Psoas muscle (tissue), 8 donors: ENCODE data around the gene ITK. TPM values are rescaled to one million over a fixed set of nuclear protein-coding genes. Genes with fewer than 3 reads are reported as not detected.

Experiments used
- ATAC-seq, 4 donors: fragments of 200-7000 bp; cut with Tn5 transposase; one replicate each; pipeline ENCODE4 v1.9.1; 2020; ENCODE audit warnings: moderate library complexity in 3 of 4, mild to moderate bottlenecking in 2 of 4
- DNase-seq, 2 donors: peaks; one replicate each; pipeline ENCODE4 v3.0.0-alpha.2; 2020
- H3K27ac ChIP-seq: fragments of 200-600 bp; one replicate; pipeline ENCODE4 v1.8.0; 2022
- H3K27me3 ChIP-seq, 3 donors: fragments of 200-600 bp in 1 of 3; one replicate each; pipeline versions ENCODE4 v1.6.1 to v1.8.0; 2013 to 2022; ENCODE audit warnings: low read length in 2 of 3, mild to moderate bottlenecking in 2 of 3, moderate library complexity in 1 of 3; ENCODE audit not compliant: insufficient read depth in 3 of 3
- H3K36me3 ChIP-seq, 2 donors: fragments of 200-600 bp in 1 of 2; one replicate each; pipeline versions ENCODE4 v1.6.1 to v1.8.0; 2013 to 2022; ENCODE audit warnings: low read depth in 1 of 2, mild to moderate bottlenecking in 1 of 2, moderate library complexity in 1 of 2; ENCODE audit not compliant: insufficient read depth in 1 of 2
- H3K4me1 ChIP-seq: fragments of 200-600 bp; one replicate; pipeline ENCODE4 v1.8.0; 2022
- H3K4me3 ChIP-seq: fragments of 200-600 bp; one replicate; pipeline ENCODE4 v1.8.0; 2022; ENCODE audit warnings: mild to moderate bottlenecking
- H3K9me3 ChIP-seq: fragments of 200-600 bp; one replicate; pipeline ENCODE4 v1.8.0; 2022
- WGBS, 3 donors: extraction: QIAGEN DNeasy Blood & Tissue Kit; methylation state at CpG; one replicate each; pipeline versions ENCODE4 v1.1.6 to v1.1.7; 2013; 5-methylcytosine and 5-hydroxymethylcytosine counted together
- intact Hi-C, 2 donors: fragments of 100-400 bp; cut with DNase I; formaldehyde crosslinking; loops; one replicate each; pipeline versions ENCODE4 v1.11.0 to v1.14.2; 2022
- polyA plus RNA-seq, 3 donors: library from polyadenylated mRNA; stranded (reverse); fragments of 200-250 nt; gene quantifications; one replicate each; pipeline ENCODE4 v1.2.3, GENCODE V29; 2013
- total RNA-seq, 4 donors: library from RNA; stranded (reverse); fragmentation: NEBNext Ultra II Directional in 2 of 4; extraction: Animal tissue kit (Norgen Biotek cat#: 25700) in 2 of 4; gene quantifications; one replicate each; pipeline versions ENCODE4 v1.2.1 to v1.2.4, GENCODE V29; 2021 to 2023
- TF ChIP-seq, protein P1 (sequence below): fragments of 200-600 bp; IDR thresholded peaks from one replicate; pipeline ENCODE4 v1.8.0; 2022; ENCODE audit warnings: antibody characterized with exemption
- donor health status: healthy with polysubstance abuse.
- donor health status: DM: no; HTN: no; CAD: no; lungs with moderate emphysema.
- donor health status: Bipolar disorder and iron deficiency.
- donor health status: healthy.
- donor health status: DM: yes; HTN: yes; CAD: no.
- donor health status: DM: no; HTN: no; CAD: no.
- donor health status: DM: no; HTN: no; CAD: no.
- donor health status: DM: yes; HTN: yes; CAD: no.

ITK gene
- total and polyA plus RNA-seq, 7 donors = 0.04 to 1.0 (median 0.28) TPM

DNA sequence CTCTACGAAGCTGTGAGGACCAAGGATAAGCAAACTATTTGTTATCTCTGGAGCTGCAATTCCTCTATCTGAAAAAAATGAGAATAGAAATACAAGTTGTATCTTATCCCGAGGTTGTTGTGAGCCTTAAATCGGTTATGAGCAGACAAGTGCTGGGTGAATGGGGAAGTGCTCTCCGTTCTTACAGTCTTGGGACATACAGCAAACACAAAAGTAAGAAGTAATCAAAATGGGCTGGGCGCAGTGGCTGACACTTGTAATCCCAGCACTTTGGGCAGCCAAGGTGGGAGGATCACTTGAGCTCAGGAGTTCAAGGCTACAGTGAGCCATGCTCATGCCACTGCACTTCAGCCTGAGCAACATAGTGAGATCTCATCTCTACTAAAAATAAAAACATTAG lies 31.7 kb downstream of the ITK start:
- no peak for DNase-seq
- TF ChIP-seq, protein P1, sequence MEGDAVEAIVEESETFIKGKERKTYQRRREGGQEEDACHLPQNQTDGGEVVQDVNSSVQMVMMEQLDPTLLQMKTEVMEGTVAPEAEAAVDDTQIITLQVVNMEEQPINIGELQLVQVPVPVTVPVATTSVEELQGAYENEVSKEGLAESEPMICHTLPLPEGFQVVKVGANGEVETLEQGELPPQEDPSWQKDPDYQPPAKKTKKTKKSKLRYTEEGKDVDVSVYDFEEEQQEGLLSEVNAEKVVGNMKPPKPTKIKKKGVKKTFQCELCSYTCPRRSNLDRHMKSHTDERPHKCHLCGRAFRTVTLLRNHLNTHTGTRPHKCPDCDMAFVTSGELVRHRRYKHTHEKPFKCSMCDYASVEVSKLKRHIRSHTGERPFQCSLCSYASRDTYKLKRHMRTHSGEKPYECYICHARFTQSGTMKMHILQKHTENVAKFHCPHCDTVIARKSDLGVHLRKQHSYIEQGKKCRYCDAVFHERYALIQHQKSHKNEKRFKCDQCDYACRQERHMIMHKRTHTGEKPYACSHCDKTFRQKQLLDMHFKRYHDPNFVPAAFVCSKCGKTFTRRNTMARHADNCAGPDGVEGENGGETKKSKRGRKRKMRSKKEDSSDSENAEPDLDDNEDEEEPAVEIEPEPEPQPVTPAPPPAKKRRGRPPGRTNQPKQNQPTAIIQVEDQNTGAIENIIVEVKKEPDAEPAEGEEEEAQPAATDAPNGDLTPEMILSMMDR = no peak
- no peaks in the 10 kb centered on the region for H3K4me1 ChIP-seq
- H3K9me3 ChIP-seq = no peaks in the 10 kb centered on the region
- no peak overlapping the region for H3K4me3 ChIP-seq
- no peak overlapping the region for H3K27ac ChIP-seq
- intact Hi-C loops = no loop called here
- WGBS, 3 donors = 87 to 89% (median 89%) methylated on average over 5 of the region's 5 CpGs
- no peak for ATAC-seq
- H3K36me3 ChIP-seq = no peaks in the 10 kb centered on the region
- peaks cover 0 to 2% (median 0%) of the 10 kb centered on the region in 3 donors for H3K27me3 ChIP-seq

DNA sequence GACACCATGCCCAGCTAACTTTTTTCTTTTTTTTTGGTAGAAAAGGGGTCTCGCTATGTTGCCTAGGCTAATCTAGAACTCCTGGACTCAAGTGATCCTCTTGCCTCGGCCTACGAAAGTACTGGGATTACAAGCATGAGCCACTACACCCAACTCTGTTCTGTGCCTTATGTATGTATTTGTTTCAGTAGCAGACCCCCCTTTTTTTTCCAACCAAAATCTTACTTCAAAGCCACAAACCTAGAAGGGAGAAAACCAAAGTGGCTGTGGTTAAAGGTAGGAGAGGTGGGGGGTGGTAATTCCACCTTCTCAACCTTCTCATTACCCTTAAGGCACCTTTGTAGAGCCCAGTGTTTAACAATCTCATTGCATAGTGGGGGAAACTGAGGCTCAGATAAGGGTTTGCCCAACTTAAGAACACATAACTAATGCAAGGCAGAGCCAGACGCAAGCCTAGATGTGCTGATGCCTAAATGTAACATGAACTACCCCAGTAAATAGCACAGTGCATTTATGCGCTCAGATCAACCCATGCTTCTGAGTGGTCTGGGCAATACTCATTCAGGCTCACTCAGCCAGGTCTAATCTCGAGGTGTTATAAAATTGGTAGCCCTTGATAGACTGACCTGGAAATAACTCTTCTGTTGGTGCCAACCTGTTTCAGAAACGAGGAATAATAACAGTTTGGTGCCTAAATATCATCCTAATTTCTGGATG lies 33.0 kb downstream of the ITK start:
- TF ChIP-seq, protein P1 = no peak
- Histone ChIP-seq H3K9me3 (no peaks in the 10 kb centered on the region), H3K27ac (no peak overlapping the region), H3K36me3 (no peaks in the 10 kb centered on the region), H3K27me3 (no peaks in the 10 kb centered on the region), H3K4me3 (no peak overlapping the region), H3K4me1 (no peaks in the 10 kb centered on the region)
- ATAC-seq = no peak
- intact Hi-C loops = no loop called here
- no peak for DNase-seq
- WGBS, 3 donors = 79 to 87% (median 85%) methylated on average over 7 of the region's 7 CpGs

GRCh38 chr5:157214415-157214814 lies 33.8 kb downstream of the ITK start:
- Histone ChIP-seq H3K4me3 (no peak overlapping the region), H3K36me3 (no peaks in the 10 kb centered on the region), H3K27ac (no peak overlapping the region), H3K27me3 (no peaks in the 10 kb centered on the region), H3K4me1 (no peaks in the 10 kb centered on the region), H3K9me3 (no peaks in the 10 kb centered on the region)
- DNase-seq = no peak
- ATAC-seq = no peak
- intact Hi-C loops = no loop called here
- TF ChIP-seq, protein P1 = no peak

- H3K27ac ChIP-seq = no peak overlapping the region
- WGBS, 3 donors = 84 to 86% (median 85%) methylated on average over 10 of the region's 10 CpGs
- intact Hi-C loops = no loop called here
Observed at GRCh38 chr5:157214861-157215513, 34.3 kb downstream of the ITK start.

More at GRCh38 chr5:157214861-157215513, 34.3 kb downstream of the ITK start:
- DNase-seq = no peak
- TF ChIP-seq, protein P1 = no peak
- Histone ChIP-seq H3K9me3 (no peaks in the 10 kb centered on the region), H3K4me1 (no peaks in the 10 kb centered on the region), H3K4me3 (no peak overlapping the region), H3K36me3 (no peaks in the 10 kb centered on the region), H3K27me3 (no peaks in the 10 kb centered on the region)
- no peak for ATAC-seq
